ENCODE measurements around the gene KREMEN1.

Gene KREMEN1

DNA sequence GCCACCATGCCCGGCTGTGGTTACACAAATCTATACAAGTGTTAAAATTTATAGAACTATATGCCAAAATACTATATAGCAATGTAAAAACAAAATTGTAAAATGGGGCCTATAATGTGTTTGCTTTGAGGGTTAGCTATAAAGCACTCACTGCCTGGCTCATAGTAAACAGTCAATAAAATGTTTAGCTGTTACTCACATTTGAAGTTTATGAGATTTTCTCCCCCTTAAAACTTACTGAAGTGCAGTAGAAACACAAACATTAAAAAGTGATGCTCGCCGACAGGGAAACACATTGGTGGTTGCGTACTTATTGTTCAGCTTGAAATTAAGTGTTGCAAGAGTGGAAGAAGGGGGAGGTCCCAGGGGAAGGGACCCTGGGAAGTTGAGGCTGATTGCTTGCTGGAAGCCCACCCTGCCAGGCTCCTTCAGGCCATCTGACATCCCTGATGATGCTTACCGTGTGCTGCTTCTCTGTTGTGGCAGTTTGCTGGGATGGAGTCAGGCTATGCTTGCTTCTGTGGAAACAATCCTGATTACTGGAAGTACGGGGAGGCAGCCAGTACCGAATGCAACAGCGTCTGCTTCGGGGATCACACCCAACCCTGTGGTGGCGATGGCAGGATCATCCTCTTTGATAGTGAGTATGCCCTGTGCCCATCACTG, 52.1 kb downstream of the KREMEN1 start:
- H3K4me3 Mint-ChIP-seq: no peak overlapping the region
- H3K36me3 Mint-ChIP-seq (ENCODE audit: low read depth): peaks cover 48% of the 10 kb centered on the region
- TF ChIP-seq, protein P1, sequence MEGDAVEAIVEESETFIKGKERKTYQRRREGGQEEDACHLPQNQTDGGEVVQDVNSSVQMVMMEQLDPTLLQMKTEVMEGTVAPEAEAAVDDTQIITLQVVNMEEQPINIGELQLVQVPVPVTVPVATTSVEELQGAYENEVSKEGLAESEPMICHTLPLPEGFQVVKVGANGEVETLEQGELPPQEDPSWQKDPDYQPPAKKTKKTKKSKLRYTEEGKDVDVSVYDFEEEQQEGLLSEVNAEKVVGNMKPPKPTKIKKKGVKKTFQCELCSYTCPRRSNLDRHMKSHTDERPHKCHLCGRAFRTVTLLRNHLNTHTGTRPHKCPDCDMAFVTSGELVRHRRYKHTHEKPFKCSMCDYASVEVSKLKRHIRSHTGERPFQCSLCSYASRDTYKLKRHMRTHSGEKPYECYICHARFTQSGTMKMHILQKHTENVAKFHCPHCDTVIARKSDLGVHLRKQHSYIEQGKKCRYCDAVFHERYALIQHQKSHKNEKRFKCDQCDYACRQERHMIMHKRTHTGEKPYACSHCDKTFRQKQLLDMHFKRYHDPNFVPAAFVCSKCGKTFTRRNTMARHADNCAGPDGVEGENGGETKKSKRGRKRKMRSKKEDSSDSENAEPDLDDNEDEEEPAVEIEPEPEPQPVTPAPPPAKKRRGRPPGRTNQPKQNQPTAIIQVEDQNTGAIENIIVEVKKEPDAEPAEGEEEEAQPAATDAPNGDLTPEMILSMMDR (IDR thresholded peaks at IDR 0.05; ENCODE audit: unreplicated experiment in 3 of 3): no peak
- H3K9me3 Mint-ChIP-seq: peaks cover 6% of the 10 kb centered on the region
- H3K4me1 Mint-ChIP-seq: peaks cover 5% of the 10 kb centered on the region
- no peaks in the 10 kb centered on the region for H3K27me3 Mint-ChIP-seq (ENCODE audit: low read depth)
- H3K27ac Mint-ChIP-seq: no peak overlapping the region

DNA sequence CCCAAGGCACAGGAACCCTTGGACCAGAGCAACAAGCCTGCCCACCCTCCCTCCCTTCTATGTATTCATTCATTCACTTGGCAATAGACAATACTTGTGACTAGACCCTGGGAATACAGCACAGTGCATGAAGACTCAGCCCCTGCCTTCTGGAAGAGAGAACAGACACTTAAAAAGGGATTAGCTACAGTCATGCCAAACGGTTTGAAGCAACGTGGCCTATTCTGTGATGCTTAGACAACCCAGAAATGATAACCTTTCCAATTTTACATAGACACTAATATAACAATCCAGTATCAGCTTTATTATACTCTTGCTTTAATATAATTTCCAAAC, 52.6 kb downstream of the KREMEN1 start:
- Mint-ChIP-seq H3K9me3 (peaks cover 5% of the 10 kb centered on the region), H3K36me3 (ENCODE audit: low read depth) (peaks cover 45% of the 10 kb centered on the region), H3K27me3 (ENCODE audit: low read depth) (no peaks in the 10 kb centered on the region), H3K4me1 (peaks cover 5% of the 10 kb centered on the region), H3K4me3 (no peak overlapping the region), H3K27ac (peak overlapping the region in 2 of 3 experiments; percentile 55 to 63)
- TF ChIP-seq, protein P1 (IDR thresholded peaks at IDR 0.05; ENCODE audit: unreplicated experiment in 3 of 3): no peak

DNA sequence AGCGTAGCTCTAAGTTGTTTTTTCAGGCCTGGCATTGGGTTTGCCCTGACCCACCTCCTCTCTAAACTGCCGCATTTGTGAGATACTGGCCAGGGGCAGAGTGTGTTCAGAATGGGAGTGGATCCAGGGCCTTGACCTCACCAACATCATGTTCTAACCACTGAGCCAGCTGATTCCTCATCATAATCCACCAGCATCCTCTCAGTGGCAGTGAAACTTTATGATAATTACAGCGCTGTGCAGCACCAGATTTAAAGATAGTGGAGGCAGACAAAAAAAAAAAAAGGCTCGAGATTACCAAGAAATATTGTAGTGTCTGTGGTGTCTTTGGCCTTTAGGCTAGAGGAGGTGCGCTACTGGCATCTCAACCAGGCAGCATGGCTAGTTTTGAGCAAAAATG, 53.0 kb downstream of the KREMEN1 start:
- H3K4me1 Mint-ChIP-seq: peaks cover 5% of the 10 kb centered on the region
- TF ChIP-seq, protein P1 (IDR thresholded peaks at IDR 0.05; ENCODE audit: unreplicated experiment in 3 of 3): no peak
- no peak overlapping the region for H3K4me3 Mint-ChIP-seq
- H3K27me3 Mint-ChIP-seq (ENCODE audit: low read depth): no peaks in the 10 kb centered on the region
- peaks cover 43% of the 10 kb centered on the region for H3K36me3 Mint-ChIP-seq (ENCODE audit: low read depth)
- peak overlapping the region; percentile 55 to 63 (median 57) for H3K27ac Mint-ChIP-seq
- H3K9me3 Mint-ChIP-seq: peaks cover 2% of the 10 kb centered on the region

DNA sequence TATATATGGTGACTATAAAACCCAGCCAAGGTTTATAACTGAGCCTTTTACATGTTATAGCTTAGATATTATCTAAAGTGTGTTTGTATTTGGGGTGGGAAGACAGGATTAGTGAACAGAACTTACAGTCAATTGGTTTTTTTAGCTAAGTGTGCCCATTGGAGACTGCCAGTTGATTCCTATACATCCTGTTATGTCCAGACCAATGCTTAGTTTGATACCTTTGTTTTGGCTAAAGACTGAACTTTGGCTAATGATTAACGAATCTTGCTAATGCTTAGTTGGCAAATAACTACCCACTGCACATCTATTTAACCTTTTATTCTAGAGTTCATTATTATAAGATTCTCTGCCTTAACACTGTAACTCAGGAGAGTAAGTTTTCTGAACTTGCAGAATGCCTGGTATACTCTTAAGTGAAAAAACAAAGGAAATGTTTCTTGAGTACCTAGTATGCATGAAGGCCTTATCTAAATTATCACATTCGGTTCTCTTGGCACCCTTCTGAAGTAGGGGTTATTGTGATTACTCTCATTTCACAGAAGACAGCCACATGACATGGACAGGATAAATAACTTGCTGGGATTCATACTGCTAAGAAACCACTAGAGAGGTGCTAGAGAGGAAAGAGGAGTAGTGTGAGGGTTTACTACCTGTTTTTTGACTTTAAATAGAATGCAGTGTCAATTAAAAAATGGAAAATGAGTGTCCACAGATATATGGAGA, 54.0 kb downstream of the KREMEN1 start:
- peaks cover 5% of the 10 kb centered on the region for H3K4me1 Mint-ChIP-seq
- H3K36me3 Mint-ChIP-seq (ENCODE audit: low read depth): peaks cover 38% of the 10 kb centered on the region
- H3K27ac Mint-ChIP-seq: peak overlapping the region; percentile 51 to 91 (median 57)
- TF ChIP-seq, protein P1 (IDR thresholded peaks at IDR 0.05; ENCODE audit: unreplicated experiment in 3 of 3): no peak
- peaks cover 2% of the 10 kb centered on the region for H3K9me3 Mint-ChIP-seq
- no peak overlapping the region for H3K4me3 Mint-ChIP-seq
- no peaks in the 10 kb centered on the region for H3K27me3 Mint-ChIP-seq (ENCODE audit: low read depth)

DNA sequence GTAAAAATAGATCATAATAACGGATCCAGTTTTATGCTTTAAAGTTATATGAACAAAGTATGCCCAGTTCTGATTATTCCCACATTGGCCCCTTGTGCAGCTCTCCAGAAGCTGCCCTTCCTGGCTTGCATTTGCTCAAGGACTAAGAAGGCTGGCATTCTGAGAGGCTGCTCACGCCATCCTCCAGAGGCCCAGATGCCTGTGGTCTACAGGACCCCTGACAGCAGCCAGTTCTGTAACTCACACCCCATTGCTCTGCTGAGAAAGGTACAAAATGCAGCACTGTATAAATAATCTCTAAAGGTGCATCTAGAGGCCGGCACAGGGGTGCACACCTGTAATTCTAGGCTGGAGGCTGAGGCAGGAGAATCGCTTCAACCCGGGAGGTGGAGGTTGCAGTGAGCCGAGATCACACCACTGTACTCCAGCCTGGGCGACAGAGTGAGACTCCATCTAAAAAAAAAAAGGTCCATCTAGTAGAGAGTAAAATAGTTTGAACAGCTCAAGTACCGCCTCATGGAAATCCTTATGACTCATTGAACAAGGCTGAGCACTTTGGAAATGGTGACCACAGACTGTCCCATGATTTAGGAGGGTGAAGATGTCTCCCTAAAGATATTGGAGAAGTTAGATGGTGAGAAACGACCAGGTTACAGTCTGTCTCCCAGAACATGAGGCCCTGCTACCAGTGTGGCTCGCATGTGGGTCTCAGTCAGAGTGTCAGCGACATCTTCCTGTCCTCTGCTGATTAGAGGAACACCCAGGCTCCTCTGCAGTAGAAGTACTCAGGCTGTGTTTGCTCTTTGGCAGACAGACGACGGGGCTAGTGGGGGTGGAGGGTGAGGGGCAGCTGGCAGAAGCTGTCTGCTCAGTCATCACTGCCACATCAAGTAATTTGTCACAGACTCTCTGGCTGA, 56.3 kb downstream of the KREMEN1 start:
- H3K4me1 Mint-ChIP-seq: peaks cover 9% of the 10 kb centered on the region
- peak overlapping the region in 2 of 3 experiments; percentile 41 to 60 for H3K27ac Mint-ChIP-seq
- H3K36me3 Mint-ChIP-seq (ENCODE audit: low read depth): peaks cover 42% of the 10 kb centered on the region
- H3K9me3 Mint-ChIP-seq: peaks cover 4% of the 10 kb centered on the region
- TF ChIP-seq, protein P1 (IDR thresholded peaks at IDR 0.05; ENCODE audit: unreplicated experiment in 3 of 3): no peak
- no peaks in the 10 kb centered on the region for H3K27me3 Mint-ChIP-seq (ENCODE audit: low read depth)
- H3K4me3 Mint-ChIP-seq: no peak overlapping the region

Data from nephron (organoid).